HepG2 (cell line): ENCODE results near the gene KLF16. TPM values are rescaled to one million over a fixed set of nuclear protein-coding genes. Genes with fewer than 3 reads are reported as not detected.

Source experiments
- ATAC-seq: fragments of 200-7000 bp; cut with Tn5 transposase; 3 replicates; pipeline ENCODE4 v1.9.1; 2020; ENCODE audit warnings: mild to moderate bottlenecking, moderate library complexity
- BruUV-seq: library from RNA; stranded (reverse); fragments of 400-500 nt; replicated peaks from 2 replicates; lab custom pipeline; 2021; lab: Mats Ljungman, UMichigan
- CTCF ChIA-PET: fragments of 300-600 bp; formaldehyde crosslinking; extraction: SDS; loops from one replicate; lab custom pipeline; 2021; ENCODE audit warnings: low total read pairs, inconsistent platforms, low intra/inter-chr PET ratio; lab: Yijun Ruan, JAX
- POLR2A ChIA-PET: fragments of 350-600 bp; sonication (Branson Sonifier 250); formaldehyde crosslinking; loops from one replicate; lab custom pipeline; 2020; ENCODE audit warnings: antibody characterized with exemption, inconsistent platforms; lab: Yijun Ruan, JAX
- DNase-seq: peaks from one replicate; pipeline ENCODE4 v3.0.0-alpha.2; 2015; ENCODE audit warnings: low spot score
- FAIRE-seq: peaks from 3 replicates; lab custom pipeline; 2011; peaks lifted over from hg19 to GRCh38; lab: Jason Lieb, UNC
- H2AFZ ChIP-seq: one replicate; pipeline ENCODE4 v1.6.1; 2011; ENCODE audit warnings: low read length, inconsistent platforms
- H3K27ac ChIP-seq: fragments of 300-600 bp; 3 replicates; pipeline ENCODE4 v1.8.0; 2011; ENCODE audit warnings: mixed run types, mild to moderate bottlenecking, mixed read lengths, low read length, inconsistent platforms; ENCODE audit not compliant: insufficient read depth; ENCODE audit errors: extremely low read length
- H3K27me3 ChIP-seq, 2 experiments: fragments of 200-600 bp in 1 of 2; 2 replicates in 1 of 2; 3 replicates in 1 of 2; pipeline versions ENCODE4 v1.6.0 to v1.8.0; 2011; ENCODE audit warnings: low read length in 2 of 2, mild to moderate bottlenecking in 2 of 2, moderate library complexity in 2 of 2, inconsistent platforms in 1 of 2; ENCODE audit not compliant: insufficient read depth in 2 of 2, control insufficient read depth in 1 of 2
- H3K36me3 ChIP-seq, 2 experiments: fragments of 200-600 bp in 1 of 2; replicated peaks in 1 of 2; 2 replicates in 1 of 2; 3 replicates in 1 of 2; pipeline versions ENCODE4 v1.5.1 to v1.8.0; 2011; ENCODE audit warnings: low read length in 2 of 2, inconsistent platforms in 1 of 2; ENCODE audit not compliant: insufficient read depth in 2 of 2, control insufficient read depth in 1 of 2
- H3K4me1 ChIP-seq: 2 replicates; pipeline ENCODE4 v1.5.1; 2012; ENCODE audit warnings: low read length, inconsistent platforms; ENCODE audit not compliant: insufficient read depth
- H3K4me2 ChIP-seq: 2 replicates; pipeline ENCODE4 v1.6.0; 2011; ENCODE audit warnings: low read depth, low read length, inconsistent platforms
- H3K4me3 ChIP-seq, 3 experiments: fragments of 200-600 bp in 1 of 3; sonication (generic), shearing (Covaris generic) in 1 of 3; replicated peaks in 1 of 3; 2 replicates each; pipeline ENCODE4 v1.5.1; 2011 to 2016; ENCODE audit warnings: low read length in 3 of 3, inconsistent platforms in 2 of 3, low read depth in 2 of 3, mild to moderate bottlenecking in 2 of 3, control low read depth in 1 of 3, mixed read lengths in 1 of 3; ENCODE audit not compliant: insufficient read depth in 1 of 3
- H3K79me2 ChIP-seq: one replicate; pipeline ENCODE4 v1.6.1; 2011; ENCODE audit warnings: low read length, inconsistent platforms; ENCODE audit not compliant: insufficient read depth
- H3K9ac ChIP-seq: 2 replicates; pipeline ENCODE4 v1.6.0; 2011; ENCODE audit warnings: mild to moderate bottlenecking, low read depth, low read length, inconsistent platforms; ENCODE audit not compliant: insufficient read depth
- H3K9me3 ChIP-seq: 2 replicates; pipeline ENCODE4 v1.5.1; 2012; ENCODE audit warnings: mild to moderate bottlenecking, low read length
- H4K20me1 ChIP-seq: 2 replicates; pipeline ENCODE4 v1.6.0; 2011; ENCODE audit warnings: inconsistent platforms, mild to moderate bottlenecking, low read length, moderate library complexity; ENCODE audit not compliant: insufficient read depth
- AGO2 ChIP-seq: fragments of 200-400 bp; formaldehyde crosslinking; optimal IDR thresholded peaks from 2 replicates; pipeline ENCODE3; 2017; ENCODE audit warnings: mild to moderate bottlenecking, low read depth, low read length, moderate library complexity
- CBX1 ChIP-seq: IDR thresholded peaks from one replicate; pipeline ENCODE4 v1.6.1; 2016; ENCODE audit warnings: antibody characterized with exemption, low read depth
- GLI4 ChIP-seq: sonication (generic); formaldehyde crosslinking; IDR thresholded peaks from 2 replicates; pipeline ENCODE4 v1.5.1; 2020; ENCODE audit warnings: missing genetic modification reagents, mild to moderate bottlenecking, moderate library complexity, borderline replicate concordance
- MAF1 ChIP-seq: sonication (generic); formaldehyde crosslinking; IDR thresholded peaks from 2 replicates; pipeline ENCODE4 v1.5.0; 2020; ENCODE audit warnings: missing genetic modification reagents, borderline replicate concordance
- MLLT10 ChIP-seq: sonication (generic); formaldehyde crosslinking; IDR thresholded peaks from 2 replicates; pipeline ENCODE4 v1.4.0; 2020; ENCODE audit warnings: missing genetic modification reagents
- ZFYVE20 ChIP-seq: sonication (generic); formaldehyde crosslinking; IDR thresholded peaks from 2 replicates; pipeline ENCODE4 v1.8.0; 2023; ENCODE audit warnings: low read depth, mild to moderate bottlenecking, moderate library complexity, missing genetic modification reagents, borderline replicate concordance
- ZNF33B ChIP-seq: sonication (generic); formaldehyde crosslinking; IDR thresholded peaks from 2 replicates; pipeline ENCODE4 v1.5.1; 2020; ENCODE audit warnings: mild to moderate bottlenecking, missing genetic modification reagents
- ZNF773 ChIP-seq: sonication (generic); formaldehyde crosslinking; IDR thresholded peaks from 2 replicates; pipeline ENCODE4 v1.4.0; 2020; ENCODE audit warnings: missing genetic modification reagents, borderline replicate concordance
- WGBS: methylation state at CpG from one replicate; pipeline ENCODE4 v1.1.6; 2017; ENCODE audit warnings: low lambda C conversion rate; 5-methylcytosine and 5-hydroxymethylcytosine counted together
- in situ Hi-C: cut with HindIII; loops from 2 replicates; pipeline ENCODE4 v1.10.0; 2017; ENCODE audit warnings: low pct_unique_long_range_greater_than_20kb; ENCODE audit not compliant: extremely low pct_ligation_motif_present
- intact Hi-C: fragments of 100-400 bp; cut with micrococcal nuclease; formaldehyde crosslinking; loops from one replicate; pipeline ENCODE4 v1.10.0; 2022; ENCODE audit not compliant: unreplicated experiment
- polyA plus RNA-seq, 8 experiments: library from polyadenylated mRNA; depleted of rRNA in 3 of 8; stranded (reverse) in 7 of 8; unstranded in 1 of 8; fragments of >200 nt; fragmentation: Illumina TruSeq in 4 of 8; extraction: Trizol in 4 of 8; gene quantifications; 2 replicates each; pipeline versions ENCODE4 v1.2.1 to v1.2.3, GENCODE V29; 2011 to 2016; ENCODE audit warnings: low read depth in 4 of 8, missing spikeins in 1 of 8, mixed read lengths in 1 of 8; ENCODE audit not compliant: insufficient read depth in 1 of 8
- total RNA-seq, 5 experiments: library from RNA; depleted of rRNA; stranded (reverse); fragments of >200 nt; fragmentation: Illumina TruSeq; extraction: Trizol; gene quantifications; 2 replicates each; pipeline ENCODE4 v1.2.3, GENCODE V29; 2016; ENCODE audit warnings: low read depth in 1 of 5

KLF16 gene
- total and polyA plus RNA-seq, 2 of the 13 experiments (the other 11 are each of a cell fraction or from before 2014, with no cell fraction given), result 3.5 to 6.7 TPM

- Histone ChIP-seq H3K27me3 (no peaks in the 10 kb centered on the region), H4K20me1 (no peaks in the 10 kb centered on the region), H3K4me2 (no peak overlapping the region), H3K4me1 (no peaks in the 10 kb centered on the region), H2AFZ (no peak overlapping the region), H3K4me3 (no peak overlapping the region), H3K9me3 (no peaks in the 10 kb centered on the region), H3K79me2 (no peaks in the 10 kb centered on the region), H3K36me3 (peaks cover 38 to 50% of the 10 kb centered on the region in 2 experiments), H3K9ac (no peak overlapping the region), H3K27ac (no peak overlapping the region)
- TF ChIP-seq AGO2, result peak; percentile 26
- no peak for TF ChIP-seq MAF1 (CRISPR knock-in tag)
- ATAC-seq (no peak), DNase-seq (no peak), FAIRE-seq (no peak)
- WGBS, result 91% methylated on average over 6 of the region's 19 CpGs
- in situ Hi-C loops, result loop anchor here (5.0 kb wide), 1 partner anchor 45 kb away; no protein-coding TSS in a partner anchor
- intact Hi-C loops, result no loop called here
- no TSS peak for BruUV-seq
- POLR2A ChIA-PET, result no interaction called here
- CTCF ChIA-PET, result no interaction called here
Observed at GRCh38 chr19:1822210-1822609, 41.2 kb downstream of the KLF16 start.

GRCh38 chr19:1819341-1820255, 43.8 kb downstream of the KLF16 start:
- H3K4me2 ChIP-seq, result no peak overlapping the region
- ChIA-PET POLR2A (interaction anchor here (0.5 kb wide), 1 partner anchor 110 kb away, joined by 3 read pairs; no protein-coding TSS in a partner anchor), CTCF (no interaction called here)
- no peaks in the 10 kb centered on the region for H3K4me1 ChIP-seq
- 98% methylated on average over 17 of the region's 43 CpGs for WGBS
- DNase-seq (no peak), FAIRE-seq (no peak), ATAC-seq (no peak)
- H3K4me3 ChIP-seq, result no peak overlapping the region
- intact Hi-C loops, result no loop called here
- no peaks in the 10 kb centered on the region for H3K79me2 ChIP-seq
- H3K9ac ChIP-seq, result no peak overlapping the region
- H3K27ac ChIP-seq, result no peak overlapping the region
- TF ChIP-seq AGO2 (peak; percentile 74), CBX1 (no peak), ZNF773 (CRISPR knock-in tag) (no peak), MLLT10 (CRISPR knock-in tag) (no peak), ZNF33B (CRISPR knock-in tag) (no peak), ZFYVE20 (CRISPR knock-in tag) (no peak), GLI4 (CRISPR knock-in tag) (no peak)
- TF ChIP-seq, all 625 proteins: peak for 1
- H2AFZ ChIP-seq, result no peak overlapping the region
- H4K20me1 ChIP-seq, result no peaks in the 10 kb centered on the region
- no TSS peak for BruUV-seq
- in situ Hi-C loops, result loop anchor here (5.0 kb wide), 1 partner anchor 42 kb away; no protein-coding TSS in a partner anchor
- H3K36me3 ChIP-seq, result peaks cover 40 to 52% of the 10 kb centered on the region in 2 experiments
- H3K27me3 ChIP-seq, result no peaks in the 10 kb centered on the region
- H3K9me3 ChIP-seq, result no peaks in the 10 kb centered on the region
